Measurements from ENCODE around the gene LIMS2.

LIMS2 gene

GRCh38 chr2:127596311-127597045 lies 78.9 kb downstream of the LIMS2 start:
- DNase-seq: no peak

DNA sequence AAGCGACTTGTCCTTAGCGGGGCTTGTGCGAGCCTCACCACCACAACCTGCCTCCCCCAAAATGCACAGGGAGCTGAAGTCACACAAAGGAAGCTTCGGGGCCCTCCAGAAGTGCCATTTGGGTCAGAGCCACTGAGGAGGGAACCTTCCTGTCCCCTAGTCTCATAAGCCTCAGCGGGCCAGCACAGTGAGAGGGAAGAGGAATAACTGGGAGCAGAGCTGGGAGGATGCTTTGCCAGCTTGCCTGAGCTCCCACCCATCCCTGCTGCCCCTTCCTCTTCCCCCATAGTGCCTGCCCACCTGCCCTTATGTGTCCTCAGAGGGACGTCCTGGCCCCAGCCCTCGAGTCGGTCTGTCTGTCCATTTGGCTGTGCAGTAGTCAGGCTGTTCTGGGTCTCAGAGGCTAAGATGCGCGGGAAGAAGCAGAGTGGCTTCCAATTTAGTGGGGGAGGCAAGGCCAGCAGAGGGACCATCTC lies 81.2 kb downstream of the LIMS2 start:
- DNase-seq: no peak

- DNase-seq: no peak
Observed at GRCh38 chr2:127593228-127594115, 81.9 kb downstream of the LIMS2 start.

- no peak for DNase-seq
Observed at GRCh38 chr2:127592761-127593227, 82.5 kb downstream of the LIMS2 start.

DNA sequence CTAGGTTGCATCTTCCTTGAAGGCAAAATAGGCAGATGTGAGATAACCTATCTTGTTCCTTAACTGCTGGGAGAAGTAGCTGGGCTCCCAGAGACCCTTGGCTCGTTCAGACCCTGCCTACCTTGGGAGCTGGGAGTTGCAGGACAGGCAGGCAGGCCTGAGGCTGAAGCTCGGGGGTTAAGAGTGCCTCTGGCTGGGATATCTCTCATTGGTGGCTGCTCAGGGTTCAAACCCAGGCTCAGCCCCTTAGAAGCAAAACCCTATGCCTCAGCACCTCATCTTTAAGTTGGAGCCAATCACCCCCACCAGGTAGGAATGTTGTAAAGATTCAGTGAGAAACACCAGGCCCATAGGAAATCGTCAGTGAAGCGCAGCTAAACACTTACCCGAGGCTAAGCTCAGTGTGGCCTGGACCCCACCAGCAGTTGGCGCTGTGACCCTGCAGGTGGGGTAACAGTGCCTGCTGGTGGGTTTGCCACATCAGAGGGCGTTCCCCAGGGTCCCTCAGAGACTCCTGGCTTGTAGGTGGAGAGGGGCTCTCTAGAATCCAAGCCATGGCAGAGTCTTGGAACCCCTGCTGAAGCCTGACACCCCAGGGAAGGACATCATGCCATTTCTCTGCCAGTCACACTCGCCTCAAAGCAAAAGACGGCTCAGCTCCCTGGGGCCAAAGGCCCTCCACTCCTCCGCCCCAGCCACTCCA lies 84.0 kb downstream of the LIMS2 start:
- DNase-seq: no peak

DNA sequence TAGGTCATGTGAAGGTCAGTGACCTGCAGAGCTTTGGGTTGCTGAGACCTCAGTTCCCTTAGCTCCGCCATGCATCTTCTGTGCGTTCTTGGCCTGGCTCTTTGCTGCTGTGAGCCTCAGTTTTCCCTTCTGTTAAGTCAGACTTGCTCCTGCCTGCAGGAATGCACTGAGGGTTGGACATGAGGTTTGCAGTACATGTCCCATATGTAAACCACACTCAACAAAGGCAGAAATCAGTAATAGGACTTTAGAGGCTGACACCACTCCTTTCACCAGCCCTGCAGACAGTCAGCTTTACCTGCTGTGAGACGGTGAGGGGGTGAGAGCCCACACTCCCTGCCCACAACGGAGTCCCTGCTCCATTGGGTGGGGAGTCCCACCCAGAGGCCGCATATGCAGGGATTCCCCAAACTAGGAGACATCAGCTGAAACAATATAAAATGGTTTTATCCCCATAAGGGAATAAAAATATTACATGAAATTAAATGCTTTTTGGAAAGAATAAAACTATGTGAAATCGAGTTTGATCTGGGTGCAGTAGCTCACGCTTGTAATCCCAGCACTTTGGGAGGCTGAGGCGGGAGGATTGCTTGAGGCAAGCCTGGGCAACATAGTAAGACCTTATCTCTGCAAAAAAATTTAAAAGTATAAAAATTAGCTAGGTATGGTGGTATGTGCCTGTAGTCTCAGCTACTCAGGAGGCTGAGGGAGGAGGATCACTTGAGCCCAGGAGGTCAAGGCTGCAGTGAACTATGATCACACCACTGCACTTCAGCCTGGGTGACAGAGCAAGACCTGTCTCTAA lies 84.7 kb downstream of the LIMS2 start:
- no peak for DNase-seq

- DNase-seq: no peak
Observed at GRCh38 chr2:127589841-127590240, 85.5 kb downstream of the LIMS2 start.

- DNase-seq: no peak
Observed at GRCh38 chr2:127589358-127589757, 86.0 kb downstream of the LIMS2 start.
